GM18505 (cell line): ENCODE measurements around the gene TRIO.

ENCODE experiments used
- ATAC-seq: cut with Tn5 transposase; IDR thresholded peaks from one replicate; pipeline ENCODE4 v1.9.1; 2021; ENCODE audit not compliant: unreplicated experiment
- POLR2A ChIP-seq: IDR thresholded peaks from 4 replicates; pipeline ENCODE4 v1.6.1; 2011; ENCODE audit warnings: borderline replicate concordance; ENCODE audit not compliant: insufficient read depth, insufficient read length; ENCODE audit errors: extremely low read depth

TRIO gene

DNA sequence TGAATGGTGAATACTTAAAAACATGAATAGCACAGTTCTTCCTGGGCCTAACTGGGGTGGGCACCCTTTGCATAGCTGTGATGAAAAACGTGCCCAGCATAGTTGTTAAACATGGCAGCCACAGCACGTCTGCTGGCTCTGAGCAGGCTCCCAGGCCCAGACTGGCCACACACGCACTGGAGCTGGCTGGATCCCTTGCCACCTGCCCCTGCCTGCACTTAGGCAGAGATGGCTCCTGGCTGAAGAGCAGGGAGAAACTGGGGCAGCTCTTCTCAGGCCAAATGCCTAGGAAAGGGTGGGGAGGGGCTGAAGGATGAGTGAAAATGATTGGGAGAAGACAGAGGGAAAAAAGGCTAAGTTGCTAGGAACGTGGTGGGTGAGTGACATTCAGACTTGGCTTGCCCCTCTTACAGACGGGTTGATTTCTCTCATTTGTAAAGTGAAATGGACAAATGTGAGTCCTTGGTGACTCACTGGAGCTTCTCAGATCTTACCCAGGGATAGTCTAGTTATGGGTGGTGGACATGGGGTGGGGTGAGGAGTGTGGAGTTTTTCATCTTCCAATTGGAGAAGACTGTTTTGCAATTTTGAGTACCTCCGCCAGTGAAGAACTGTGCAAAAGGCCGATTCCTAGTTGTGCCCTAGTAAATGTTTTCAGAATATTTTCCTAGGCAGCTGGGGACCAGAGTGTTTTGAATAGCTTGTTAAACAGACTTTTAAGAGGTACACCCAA is 42.4 kb downstream of the TRIO start:
- no peak for ATAC-seq
- TF ChIP-seq POLR2A: no peak

DNA sequence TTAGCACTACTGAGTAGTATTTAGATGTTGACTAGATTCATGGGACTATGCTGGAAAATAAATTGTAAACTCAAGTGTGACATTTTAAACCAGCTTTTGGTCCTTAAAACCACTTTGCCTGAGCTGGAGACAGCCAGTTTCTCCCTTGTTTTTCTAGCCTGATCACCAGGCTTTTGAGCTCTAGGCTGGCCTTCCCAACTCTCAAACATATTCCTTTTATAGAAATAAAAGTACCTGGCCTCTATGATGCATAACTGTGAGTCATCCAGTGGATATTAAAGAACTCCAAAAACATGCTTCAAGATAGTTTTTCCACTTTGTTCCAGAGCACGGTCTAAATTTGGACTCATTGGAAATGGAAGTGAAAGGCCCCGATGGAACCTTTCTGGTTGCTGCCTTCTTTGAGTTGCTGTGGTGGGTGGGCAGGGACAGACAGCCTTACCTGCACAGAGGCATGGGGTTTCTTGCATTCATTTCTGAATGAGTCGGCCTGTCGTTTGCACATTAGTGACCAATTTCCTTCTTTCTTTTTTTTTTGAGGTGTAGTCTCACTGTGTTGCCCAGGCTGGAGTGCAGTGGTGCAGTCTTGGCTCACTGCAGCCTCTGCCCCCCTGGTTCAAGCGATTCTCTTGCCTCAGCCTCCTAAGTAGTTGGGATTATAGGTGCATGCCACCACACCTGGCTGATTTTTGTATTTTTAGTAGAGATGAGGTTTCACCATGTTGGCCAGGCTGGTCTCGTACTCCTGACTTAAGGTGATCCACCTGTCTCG is 43.1 kb downstream of the TRIO start:
- no peak for ATAC-seq
- TF ChIP-seq POLR2A: no peak

DNA sequence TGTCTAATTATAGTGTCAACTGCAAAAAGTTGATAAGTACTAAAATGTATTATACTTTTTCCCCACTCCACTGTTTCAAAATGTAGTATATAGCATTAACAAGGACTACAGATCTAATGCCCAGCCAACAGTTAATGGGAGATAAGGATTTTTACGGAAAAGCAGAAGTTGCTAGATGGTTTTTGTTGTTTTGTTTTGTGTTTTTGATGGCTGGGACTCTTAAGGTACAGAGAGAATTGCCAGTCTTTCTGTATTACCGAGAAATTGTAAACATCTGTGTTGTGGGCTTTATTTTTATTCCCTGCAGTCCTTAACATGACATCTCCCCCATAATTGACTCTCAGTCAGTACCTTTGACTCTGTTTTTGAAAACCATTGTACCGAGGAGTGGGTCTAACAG is 44.0 kb downstream of the TRIO start:
- TF ChIP-seq POLR2A: no peak

DNA sequence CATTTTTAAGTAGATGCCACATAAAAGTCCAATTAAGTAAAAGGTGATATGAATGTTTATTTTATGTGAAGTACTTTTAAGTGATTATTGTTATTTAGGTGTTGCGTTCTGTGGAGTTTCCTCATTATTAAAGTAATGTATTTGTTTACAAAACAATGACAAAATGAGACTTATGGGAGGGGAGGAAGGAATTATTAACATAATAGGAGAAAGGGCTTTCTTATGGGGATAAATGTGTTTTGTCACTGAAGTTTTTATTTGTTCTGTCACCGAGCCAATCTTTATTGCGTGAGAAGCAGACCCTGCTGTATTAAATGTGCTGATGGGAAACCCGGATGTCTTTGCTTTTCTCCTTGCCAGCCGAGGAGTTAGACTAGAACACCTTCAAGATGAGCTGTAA is 44.5 kb downstream of the TRIO start:
- TF ChIP-seq POLR2A: no peak
- ATAC-seq: no peak

More for the DNA sequence above, 44.0 kb downstream of the TRIO start:
- ATAC-seq: no peak

DNA sequence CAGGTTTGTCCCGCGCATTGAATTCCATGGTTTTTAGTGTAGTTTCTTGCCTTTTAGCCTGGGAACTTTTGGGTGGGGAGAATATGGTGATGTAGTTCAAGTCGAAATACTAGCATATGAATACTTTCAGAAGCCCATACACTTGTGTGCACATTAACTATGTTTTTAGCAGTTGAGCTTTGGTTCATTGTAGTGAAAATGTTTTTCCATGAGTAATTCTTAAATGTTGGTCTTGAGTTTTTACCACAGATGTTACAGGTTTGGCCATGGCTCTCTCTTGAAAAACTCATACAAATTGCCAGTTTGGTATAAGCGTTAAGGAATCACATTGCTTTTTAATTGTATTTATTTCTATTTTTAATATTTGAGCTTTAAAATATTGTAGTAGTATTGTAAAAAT is 45.6 kb downstream of the TRIO start:
- ATAC-seq: no peak
- no peak for TF ChIP-seq POLR2A

DNA sequence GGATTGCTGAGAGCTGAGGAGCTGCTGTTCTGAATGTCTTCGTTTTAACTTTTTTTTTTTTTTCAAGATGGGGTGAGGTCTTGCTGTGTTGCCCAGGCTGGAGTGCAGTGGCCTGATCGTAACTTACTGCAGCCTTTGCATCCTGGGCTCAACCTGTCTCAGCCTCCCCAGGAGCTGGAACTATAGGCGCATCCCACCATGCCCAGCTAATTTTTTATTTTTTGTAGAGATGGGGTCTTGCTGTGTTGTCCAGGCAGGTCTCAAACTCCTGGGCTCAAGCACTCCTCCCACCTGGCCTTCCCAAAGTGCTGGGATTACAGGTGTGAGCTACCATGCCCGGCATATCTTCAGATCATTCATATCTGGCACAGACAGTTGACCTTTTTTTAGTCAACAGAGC is 46.5 kb downstream of the TRIO start:
- ATAC-seq: no peak
- no peak for TF ChIP-seq POLR2A

DNA sequence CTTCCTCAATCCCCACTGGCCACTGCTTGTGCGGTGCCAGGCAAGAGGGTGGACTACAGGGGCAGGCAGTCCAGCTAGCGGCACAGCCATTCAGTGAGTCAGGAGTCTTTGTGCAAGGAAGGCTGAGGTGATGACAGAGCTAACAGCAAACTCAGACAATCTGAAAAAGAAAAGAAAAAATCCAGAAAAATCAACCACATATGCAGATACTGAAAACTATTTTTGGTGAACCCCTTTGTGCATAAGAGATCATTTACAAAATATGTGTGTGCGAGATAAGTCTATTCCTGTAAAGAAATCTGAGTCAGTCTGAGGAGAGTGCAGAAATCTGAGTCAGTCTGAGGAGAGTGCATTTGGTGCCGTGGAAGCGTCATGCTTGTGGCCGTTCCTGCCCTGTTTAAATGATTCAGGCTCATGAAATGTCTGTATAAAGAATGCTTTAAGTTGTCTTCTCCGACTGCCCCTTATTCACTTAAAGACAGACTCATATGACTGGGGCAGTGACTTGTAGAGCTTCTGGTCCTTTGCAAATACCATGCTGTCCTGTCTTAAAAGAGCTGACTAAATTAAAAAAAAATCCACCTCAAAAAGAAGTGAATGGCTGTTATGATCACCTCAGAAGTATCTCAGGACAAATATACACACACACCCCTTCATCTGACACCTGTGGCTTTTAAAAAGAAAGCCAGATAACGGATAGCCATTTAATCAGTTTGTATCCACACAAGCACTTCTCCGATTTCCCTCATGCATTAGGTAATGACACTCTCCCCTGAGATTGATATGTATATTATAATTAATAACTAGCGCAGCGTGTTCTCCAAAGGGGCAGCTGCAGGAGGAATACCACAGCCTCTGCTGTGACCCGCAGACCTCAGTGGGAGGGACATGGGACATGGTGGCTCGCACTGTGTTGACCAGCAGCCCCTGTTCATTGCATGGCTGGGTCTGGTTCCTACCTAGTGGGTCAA is 47.3 kb downstream of the TRIO start:
- ATAC-seq: no peak
- TF ChIP-seq POLR2A: no peak

DNA sequence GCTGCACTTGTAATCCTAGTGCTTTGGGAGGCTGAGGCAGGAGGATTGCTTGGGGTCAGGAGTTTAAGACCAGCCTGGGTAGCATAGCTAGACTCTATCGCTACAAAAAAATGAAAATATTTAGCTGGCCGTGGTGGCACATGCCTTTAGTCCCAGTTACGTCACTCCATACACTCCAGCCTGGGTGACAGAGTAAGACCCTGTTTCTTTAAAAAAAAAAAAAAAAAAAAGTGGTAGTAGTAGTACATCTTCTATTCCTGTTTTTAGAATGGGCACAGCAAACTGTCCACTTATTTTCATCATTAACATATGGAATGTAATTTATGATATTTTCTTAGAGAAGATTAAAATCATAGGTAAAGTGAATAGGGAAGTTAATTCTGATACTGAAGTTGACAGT is 48.2 kb downstream of the TRIO start:
- no peak for TF ChIP-seq POLR2A
- no peak for ATAC-seq

DNA sequence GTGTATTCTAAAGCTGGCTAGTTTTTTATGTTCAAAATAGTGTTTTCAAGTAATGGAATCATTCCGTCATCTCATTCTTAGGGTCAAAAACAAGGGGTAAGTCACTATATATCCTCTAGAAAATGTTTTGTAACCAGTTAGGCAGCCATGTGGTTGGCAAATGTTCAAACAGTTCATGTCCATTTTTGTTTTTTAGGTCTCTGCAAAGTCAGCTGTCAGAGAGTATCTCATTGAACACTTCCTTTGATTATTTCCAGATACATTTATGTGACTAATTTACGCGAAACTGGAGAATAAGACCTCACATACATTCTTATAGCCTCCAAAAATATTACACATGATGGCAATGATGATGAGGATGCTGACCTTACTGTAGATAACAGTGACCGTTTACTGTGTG is 50.4 kb downstream of the TRIO start:
- ATAC-seq: no peak
- TF ChIP-seq POLR2A: no peak

DNA sequence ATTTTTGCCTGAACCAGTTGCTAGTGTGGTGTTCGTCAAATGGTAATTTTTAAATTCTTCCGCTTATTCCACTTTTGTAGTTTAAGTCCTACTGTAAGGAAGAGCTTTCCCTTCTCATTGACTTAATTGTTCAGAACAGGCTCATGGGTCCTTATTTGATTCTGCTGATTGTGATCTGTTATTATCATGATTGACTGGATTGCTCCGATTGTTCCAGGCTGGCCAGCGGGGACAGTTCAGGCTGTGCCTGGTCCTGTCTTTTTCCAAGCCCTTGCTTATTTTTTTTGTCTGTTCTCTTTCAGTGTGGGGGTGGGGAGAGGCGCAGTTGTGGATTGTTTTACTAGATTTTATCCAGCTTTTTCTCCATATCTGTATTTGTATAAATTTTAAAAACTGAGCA is 52.4 kb downstream of the TRIO start:
- TF ChIP-seq POLR2A: no peak
- no peak for ATAC-seq

DNA sequence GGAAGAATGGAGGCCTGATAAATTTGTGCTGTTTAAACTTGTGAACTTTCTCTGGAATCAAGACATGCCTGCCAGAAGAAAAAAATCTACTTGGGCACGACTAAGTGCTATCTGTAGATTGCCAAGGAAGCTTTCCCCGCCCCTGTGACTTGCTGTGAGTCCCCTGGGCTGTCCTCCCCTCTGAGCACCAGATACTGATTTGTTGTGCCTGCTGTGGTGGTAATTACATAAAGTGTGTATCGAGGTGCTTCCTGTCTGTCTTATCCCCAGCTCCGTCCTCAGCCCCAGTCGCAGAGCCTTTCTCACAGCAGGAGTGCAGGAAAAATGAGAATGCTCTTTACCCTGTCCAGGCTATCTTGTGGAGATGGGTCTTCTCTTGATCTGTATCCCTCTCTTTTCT is 53.9 kb downstream of the TRIO start:
- TF ChIP-seq POLR2A: no peak
- ATAC-seq: no peak

DNA sequence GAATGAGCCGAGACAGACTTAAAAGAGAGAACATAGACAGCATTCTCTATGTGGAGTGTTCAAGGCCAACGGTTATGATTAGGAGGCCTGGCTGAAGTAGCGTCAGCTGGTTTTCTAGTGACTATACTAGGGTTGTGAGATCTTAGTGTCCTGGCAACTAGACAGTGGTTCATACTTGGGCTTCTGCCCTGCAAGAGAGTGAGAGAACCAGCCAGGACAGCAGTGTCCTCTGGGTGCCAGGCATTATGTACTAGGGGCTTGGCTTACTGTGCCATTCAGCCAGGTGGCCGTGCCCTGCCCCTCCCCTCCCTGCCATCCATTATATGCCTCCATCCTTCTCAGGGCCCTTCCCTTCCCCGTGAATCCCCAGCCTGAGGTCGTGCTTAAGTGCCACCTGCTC is 56.8 kb downstream of the TRIO start:
- TF ChIP-seq POLR2A: no peak
- no peak for ATAC-seq

DNA sequence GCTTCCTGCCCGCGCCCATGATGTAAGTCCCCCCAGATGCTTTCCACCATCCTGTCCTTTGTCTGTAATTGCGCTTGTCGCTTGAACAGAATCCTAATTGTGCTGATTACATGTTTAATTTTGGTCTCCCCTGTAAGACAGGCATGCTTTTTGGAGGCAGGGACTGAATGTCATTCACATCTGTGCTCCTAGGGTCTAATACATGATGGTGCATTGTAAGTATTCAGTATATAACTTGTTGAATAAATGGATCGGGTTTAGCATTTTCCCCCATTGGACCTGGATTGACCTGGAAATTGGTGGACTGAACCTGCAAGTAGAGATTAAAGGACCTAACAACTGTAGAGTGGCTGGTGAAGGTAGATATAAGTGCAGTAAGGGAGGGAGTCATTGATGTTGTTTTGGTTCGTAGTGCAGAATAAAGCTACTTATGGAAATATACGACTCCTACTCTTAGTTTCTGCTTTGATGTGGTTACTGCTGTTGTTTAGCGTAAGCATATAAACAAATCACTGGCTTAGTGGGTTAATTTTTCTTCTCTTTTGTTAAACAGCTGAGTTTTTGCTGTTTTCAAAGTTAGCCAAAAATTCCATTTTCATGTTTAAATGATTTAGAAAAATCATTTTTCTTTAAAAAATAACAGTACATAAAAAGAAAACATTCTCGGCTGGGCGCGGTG is 57.3 kb downstream of the TRIO start:
- ATAC-seq: no peak
- no peak for TF ChIP-seq POLR2A
